ENCODE data around the gene MACIR.
"Not testable (repeated sequence)": the region's sequence is repeated elsewhere in the genome, so short reads cannot be mapped to it uniquely, and the experiment has no call there.

The MACIR gene, protein sequence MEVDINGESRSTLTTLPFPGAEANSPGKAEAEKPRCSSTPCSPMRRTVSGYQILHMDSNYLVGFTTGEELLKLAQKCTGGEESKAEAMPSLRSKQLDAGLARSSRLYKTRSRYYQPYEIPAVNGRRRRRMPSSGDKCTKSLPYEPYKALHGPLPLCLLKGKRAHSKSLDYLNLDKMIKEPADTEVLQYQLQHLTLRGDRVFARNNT

DNA sequence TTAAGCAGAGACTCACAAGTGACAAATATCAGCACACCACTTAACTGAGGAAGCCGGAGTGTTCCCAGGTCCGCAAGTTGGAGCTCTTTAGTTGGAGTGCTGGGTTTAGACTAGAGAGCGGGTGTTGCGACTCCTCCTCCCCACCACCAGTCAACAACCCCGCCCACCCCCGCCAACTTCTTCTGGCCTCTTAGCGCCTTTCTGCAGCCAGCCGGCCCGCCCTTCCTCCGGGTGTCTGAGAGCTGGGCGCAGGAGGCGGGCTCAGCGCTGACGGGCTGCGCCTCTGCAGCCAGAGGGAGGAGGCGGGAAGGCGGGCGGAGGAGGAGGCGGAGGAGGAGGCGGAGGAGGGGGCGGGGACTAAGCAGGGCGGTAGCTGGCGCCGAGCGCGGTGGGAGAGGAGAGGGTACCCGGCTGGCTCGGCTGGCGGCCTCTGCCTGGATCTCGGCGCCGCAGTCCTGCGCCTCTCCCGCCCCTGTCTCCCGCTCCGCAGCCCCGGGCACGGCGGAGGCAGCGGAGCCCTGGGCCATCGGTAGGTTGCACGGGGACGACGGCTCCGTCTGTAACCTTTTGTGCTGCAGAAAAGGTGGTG lies at the start of gene MACIR:
Gene MACIR, plus strand, starts transcription at position 396 of the 589 bp plus-strand sequence. CDS start 17,157 bp downstream, outside the sequence.
- DNase-seq: peak; percentile 75

DNA sequence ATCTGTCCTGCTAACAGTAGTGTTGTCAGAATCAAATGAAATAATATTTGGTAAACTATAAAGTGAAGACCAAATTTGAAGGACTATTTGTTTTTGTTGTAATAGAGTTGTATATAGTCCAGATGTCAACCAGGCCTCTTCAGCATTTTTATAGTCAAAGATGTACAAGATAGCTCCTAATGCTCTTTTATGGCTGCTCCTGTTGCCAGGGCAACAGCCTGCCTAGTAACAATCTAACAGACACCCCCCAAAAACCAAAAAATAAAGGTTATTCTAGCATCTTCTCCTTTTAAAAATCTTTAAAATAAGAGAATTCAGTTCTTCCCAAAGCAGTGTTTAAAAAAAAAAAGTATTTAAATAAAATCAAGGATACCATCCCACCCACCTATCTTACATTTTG lies 49.5 kb upstream of the MACIR start:
- DNase-seq: no peak

DNA sequence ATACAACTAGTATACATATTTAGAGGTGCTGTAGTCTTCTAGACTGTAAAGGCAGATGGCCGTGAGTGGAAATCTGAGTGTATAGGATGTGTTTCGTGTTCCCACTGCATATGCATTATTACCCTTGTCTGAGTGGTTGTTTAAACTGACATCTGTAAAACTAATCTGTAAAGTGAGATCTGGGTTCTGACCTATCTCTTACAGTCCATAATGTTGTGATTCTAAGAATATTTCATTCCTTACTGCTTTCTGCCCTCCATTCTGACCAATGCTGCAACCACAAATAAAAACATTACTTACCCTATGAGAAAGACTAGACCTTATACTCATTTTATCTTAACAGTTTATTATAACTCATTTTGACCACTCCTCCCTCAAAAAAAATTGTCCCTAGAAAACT lies 47.6 kb upstream of the MACIR start:
- no peak for DNase-seq

DNA sequence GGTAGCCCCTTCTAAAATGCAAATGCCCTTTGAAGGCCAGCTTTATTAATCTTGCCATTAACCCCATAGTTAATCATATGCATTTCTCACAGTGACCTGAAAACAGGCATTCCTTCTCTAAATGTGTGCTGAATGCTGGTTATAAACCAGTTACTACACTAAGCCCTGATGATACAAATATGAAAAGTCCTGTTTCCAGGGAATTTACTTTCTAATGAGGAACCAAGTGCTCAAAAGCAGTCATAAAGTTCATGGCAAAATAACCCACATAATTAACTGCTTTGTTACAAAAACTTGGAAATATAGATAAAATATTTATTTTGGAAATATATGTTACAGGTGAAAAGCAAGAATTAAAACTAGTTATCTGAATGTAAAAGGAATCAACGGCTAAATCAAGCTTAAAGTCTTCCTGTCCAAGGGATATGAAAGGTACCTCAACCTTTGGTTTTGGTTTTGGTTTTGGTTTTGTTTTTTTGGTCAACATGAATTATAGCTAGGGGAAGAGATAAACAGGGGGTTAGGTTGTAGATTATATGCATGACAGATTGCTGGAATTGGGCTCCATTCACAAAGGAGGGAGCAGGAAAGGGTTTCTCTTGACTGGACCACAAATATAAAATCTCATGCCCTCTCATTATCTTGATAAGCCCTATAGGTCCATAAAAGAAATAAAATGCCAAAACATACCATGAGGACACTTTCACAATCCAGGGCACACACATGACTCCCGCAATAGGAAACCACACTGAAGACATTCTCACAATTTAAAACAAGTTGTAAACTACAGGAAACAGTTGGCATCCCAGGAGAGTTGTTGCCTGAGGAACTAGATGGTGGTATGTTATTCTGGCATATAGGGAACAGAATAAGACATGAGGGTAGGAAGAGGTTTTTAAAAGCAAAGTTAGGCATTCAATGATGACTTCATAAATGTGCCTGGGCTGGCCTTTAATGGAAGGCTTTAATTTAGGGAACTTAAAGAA lies 46.7 kb upstream of the MACIR start:
- no peak for DNase-seq

DNA sequence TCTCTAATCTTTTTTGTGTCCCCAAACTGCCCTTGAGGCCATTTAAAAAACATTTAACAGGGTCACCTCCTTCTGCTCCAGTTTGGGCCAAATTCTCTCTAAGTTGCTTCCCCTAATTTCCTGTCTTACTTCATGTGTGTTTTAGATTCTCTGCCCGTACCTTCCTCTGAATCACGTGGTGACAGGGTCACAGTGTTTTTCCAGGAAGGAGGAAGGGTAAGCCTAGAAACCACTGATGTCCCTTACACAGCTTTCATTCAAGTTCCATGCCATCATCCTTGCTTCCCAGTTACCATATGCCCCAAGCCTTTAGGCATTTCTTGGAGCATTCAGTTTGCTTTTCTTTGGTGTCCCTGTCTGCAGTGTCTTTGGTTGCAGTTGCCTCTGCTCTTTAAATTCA lies 42.4 kb upstream of the MACIR start:
- no peak for DNase-seq

DNA sequence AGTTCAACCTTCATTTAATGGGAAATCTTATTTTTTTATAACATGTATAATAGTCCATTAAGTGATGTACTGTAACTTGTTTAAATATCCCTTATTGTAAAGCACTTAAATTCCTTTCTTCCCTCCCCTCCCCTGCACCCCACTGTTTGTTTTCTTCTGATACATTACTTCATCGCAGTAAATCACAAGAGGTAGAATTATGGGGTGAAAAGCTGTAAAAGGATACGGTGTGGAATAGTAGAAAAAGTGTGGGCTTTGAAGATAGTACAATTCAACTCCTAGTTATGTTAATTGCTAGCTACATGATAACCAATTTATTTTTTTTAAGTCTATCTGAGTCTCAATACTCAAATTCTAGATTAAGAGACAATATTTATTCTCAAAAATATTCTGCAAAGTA lies 41.9 kb upstream of the MACIR start:
- no peak for DNase-seq

DNA sequence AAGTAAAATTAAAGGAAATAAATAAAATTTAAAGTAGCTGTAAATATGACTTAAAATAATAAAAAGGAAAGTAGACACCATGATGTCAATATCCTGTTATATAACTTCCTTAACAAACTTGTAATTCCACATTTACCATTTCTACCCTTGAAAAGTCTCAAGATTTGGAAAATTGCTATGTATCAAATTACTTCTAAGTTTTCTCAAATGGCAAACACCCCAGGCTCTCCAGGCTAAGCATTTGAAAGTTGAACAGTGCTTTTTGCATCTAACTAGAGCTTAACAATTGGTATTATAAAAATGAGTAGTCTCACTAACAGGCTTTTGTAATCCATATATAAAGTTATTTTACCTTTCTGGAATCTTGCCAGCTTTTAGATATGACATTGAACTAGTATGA lies 41.5 kb upstream of the MACIR start:
- DNase-seq: no peak

DNA sequence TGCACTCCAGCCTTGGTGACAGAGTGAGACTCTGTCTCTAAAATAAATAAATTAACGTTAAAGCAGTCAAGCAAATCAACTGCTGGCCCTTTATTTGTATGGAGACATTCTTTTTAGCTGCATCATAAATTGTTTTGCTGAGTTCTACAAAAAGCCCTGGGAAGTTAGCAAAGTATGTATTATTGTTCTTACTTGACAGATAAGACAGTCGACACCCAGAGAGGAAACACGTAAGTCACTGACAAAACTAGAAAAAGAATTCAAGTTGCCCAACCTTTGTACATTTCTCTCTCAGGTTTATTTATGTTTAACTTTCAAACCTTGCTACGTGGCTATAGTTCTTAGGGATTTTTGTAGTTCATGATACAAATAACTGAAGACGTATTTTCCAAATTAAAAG lies 40.4 kb upstream of the MACIR start:
- DNase-seq: no peak

DNA sequence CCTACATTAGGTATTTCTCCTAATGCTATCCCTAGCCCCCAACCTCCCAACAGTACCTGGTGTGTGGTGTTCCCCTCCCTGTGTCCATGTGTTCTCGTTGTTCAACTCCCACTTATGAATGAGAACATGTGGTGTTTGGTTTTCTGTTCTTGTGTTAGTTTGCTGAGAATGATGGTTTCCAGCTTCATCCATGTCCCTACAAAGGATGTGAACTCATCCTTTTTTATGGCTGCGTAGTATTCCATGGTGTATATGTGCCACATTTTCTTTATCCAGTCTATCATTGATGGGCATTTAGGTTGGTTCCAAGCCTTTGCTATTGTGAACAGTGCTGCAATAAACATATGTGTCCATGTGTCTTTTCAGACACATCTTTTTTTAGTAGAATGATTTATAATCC lies 39.5 kb upstream of the MACIR start:
- not testable (repeated sequence) for DNase-seq

DNA sequence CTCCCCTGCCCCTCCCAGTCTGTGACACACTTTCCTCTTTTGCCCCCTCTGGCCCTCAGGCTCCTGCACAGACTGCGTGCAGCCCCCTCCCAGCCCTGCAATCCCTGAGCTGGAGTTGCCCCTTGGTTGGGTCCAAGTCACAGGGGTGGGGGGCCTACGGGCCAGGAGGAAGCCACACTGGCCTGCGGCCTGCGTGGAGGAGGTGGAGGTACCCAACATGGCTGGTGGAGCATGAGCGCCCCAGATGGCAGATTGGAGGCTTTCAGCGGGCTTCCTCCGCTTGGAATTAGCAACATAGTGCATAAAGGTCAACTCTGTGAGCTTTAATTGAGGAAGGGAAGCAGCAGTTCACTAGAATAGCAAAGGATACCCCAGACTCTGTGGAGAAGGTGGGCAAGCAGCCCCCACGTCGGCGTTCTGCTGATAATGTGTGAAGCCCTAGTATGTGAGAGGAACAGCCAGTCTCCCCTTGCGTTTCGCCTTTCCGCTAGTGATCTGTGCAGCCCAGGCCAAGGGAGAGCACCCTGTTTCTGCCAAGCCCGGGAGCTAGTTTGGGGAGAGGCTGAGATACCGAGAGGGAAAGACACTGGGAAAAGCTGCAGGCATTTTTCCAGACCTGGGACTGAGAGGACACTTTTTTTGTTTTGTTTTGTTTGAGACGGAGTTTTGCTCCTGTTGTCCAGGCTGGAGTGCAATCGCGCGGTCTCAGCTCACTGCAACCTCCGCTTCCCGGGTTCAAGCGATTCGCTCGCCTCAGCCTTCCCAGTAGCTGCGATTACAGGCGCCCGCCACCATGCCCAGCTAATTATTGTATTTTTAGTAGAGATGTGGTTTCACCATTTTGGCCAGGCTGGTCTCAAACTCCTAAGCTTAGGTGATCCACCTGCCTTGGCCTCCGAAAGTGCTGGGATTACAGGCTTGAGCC lies 35.3 kb upstream of the MACIR start:
- no peak for DNase-seq

DNA sequence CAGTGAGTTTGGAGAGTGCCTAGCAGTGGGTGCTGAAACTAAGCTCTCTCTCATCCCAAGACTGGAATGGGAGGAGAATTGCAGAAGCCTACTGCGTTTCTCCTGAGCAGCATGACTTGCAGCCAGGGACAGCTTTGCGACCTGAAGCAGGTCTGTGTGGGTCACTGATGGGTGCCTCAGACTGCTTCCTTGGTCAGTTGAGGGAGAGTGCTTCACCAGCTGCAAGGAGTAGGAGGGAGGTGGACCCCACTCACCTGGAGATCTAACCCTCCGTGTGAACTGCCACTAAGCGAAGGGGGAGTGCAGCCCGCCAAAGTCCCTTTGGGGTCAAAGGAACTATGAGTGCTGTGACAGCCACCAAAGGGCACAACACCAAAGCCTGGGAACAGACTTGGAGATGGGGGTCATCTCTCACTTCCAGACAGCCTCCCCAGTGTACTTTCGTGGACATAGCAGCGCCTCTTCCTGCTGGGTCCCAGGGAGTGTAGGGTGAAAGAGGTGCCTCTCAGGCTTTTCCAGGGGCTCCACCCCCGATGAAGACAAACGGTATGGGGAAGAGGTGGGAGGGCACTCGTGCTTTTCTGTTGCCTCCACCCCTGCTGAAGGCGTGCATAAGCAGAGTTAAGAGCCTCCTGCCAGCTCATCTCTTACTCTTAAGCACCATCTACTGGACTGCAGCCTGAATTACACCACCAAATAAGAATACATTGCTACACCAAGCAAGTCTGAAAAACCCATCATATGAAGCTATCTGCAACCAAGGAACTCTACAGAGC lies 34.3 kb upstream of the MACIR start:
- DNase-seq: no peak

DNA sequence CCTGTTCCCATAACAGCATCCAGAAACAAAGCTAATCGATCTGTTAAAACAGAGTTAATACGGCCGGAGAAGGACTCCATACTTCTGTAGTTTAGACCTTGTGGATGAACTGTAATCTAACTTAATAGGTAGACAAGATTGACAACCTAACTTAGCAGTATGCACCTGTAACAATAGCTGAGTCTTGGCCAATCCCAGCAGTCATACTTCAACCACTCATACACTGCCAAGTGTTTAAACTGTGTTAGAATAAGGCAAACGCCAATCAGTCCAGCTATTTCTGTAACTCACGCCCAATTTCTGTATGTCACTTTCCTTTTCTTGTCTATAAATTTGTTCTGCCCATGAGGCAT lies 33.7 kb upstream of the MACIR start:
- DNase-seq: no peak

DNA sequence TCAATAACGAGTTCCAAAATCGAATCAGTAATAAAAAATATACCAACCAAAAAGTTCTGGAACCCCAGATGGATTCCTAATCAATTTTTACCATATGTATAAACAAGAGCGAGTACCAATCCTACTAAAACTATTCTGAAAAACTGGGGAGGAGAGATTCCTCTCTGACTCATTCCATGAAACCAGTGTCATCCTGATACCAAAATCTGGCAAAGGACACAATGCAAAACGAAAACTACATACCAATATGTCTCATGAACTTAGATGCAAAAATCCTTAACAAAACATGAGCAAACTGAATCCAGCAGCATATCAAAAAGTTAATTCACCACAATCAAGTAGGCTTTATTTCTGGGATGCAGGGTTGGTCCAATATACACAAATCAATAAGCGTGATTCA lies 30.5 kb upstream of the MACIR start:
- no peak for DNase-seq

DNA sequence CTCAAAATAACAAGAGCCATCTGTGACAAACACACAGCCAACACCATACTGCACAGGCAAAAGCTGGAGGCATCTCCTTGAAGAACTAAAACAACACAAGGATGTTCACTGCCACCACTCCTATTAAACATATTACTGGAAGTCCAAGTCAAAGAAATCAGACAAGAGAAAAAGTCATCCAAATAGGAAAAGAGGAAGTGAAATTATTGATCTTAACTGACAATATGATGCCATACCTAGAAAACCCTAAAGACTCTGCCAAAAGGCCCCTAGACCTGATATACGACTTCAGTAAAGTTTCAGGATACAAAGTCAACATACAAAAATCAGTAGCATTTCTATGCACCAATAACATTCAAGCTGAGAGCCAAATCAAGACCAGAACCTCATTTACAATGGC lies 30.0 kb upstream of the MACIR start:
- no peak for DNase-seq

DNA sequence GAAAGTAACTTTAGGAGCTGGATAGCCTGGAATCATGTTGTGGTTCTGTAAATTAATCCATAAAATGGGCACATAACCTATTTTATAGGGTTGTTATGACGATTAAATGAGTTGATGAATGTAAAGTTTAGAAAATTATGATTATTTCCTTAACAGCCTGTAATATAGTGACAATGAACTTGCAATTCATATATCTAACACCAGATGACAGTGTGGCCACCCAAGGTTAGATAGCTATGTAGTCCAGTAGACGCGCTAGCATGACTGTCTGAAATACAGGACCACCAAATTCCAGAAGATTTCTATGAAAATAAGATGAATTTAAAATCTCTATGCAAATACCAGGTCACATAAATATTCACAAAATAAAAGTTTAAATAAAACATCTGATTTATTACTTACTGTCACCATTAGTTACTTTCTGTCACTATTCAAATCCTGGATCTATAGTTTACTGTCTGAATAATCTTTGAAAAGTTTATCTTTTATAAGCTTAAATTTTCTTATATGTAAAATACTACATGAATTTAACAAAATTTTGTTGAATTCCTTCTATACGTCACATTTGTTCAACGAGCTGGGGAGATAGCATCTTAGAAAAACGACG lies 26.1 kb upstream of the MACIR start:
- no peak for DNase-seq

DNA sequence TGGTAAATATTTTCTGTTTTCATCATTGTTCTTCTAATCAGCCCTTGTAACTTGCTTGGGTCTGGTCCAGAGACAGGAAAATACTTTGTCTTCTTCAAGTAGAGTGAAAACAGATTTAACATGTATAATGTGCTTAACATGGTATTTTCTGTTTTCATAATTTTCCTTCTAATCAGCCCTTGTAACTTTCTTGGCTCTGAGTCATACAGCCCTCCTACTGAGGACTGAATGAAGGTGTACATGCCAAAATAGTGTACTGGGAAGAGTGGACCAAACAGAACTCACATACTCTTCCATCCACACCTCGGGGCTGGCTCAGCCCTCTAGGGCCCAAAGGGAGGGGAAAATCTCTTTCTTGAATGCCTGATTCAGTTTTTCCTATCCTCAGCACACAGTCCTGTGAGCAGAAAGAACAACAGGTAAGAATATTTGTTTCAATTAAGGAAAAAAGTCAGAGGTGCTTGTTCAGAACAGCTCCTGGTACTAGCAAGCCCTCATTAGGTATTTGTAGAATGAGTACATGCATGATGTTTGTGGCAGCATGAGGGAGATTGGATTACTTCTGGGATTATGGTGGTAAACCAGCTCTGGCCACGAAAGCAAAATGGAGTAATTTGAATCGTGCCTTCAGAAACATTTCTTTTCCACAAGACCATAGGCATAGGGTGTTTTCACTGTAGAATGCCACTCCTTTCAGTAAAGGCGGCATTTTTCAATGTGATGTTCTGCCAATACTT lies 24.2 kb upstream of the MACIR start:
- no peak for DNase-seq

DNA sequence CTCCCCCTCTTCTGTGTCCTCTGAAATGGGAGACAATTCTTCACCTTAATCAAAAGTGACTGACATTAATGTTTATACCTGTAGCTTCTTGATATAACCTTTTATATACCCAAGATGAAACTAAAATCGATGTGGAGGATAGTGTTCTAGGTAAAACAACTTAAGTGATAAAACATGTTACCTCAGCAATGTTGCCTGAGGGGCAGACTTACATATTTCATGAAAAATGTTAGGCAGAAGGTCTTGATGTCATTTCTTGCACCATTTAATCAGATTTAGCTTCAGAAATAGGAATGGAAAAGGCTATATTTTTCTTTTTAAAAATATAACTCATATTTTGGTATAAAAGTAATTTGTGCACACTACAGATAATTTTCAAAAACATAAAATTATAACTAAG lies 22.7 kb upstream of the MACIR start:
- no peak for DNase-seq

DNA sequence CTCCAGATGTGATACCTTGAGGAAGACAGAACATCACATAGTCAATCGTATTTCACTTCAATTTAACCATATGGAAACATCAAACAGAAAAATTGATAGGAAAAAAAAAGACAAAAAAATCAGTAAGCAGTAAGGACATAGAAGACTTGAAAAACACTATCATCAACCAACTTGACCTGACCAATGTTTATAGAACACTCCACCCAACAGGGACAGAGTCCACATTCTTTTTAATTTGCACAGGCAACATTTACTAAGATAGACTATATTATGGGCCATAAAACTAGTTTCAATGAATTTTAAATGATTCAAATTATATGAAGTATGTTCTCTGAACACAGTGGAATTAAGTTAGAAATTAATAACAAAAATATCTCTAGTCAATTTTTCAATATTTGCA lies 20.8 kb upstream of the MACIR start:
- no peak for DNase-seq

DNA sequence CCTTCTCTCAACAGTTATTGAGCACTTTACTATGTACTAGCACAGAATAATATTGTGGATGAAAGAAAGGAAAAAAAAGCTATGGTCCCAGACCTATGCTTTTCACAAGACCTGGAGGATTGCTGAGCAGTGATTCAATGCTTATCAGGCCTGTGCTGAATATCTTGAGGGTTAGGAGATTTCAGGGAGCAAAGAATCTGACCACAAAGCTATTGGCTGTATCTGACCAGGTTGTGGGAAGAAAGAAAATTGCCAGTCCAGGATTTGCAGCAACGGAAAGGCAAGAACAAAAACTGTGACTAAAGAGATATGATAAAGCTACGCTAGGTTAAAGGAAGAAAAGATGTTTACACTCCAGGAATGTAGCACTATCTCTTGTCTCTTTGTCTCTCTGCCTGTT lies 14.9 kb upstream of the MACIR start:
- no peak for DNase-seq

DNA sequence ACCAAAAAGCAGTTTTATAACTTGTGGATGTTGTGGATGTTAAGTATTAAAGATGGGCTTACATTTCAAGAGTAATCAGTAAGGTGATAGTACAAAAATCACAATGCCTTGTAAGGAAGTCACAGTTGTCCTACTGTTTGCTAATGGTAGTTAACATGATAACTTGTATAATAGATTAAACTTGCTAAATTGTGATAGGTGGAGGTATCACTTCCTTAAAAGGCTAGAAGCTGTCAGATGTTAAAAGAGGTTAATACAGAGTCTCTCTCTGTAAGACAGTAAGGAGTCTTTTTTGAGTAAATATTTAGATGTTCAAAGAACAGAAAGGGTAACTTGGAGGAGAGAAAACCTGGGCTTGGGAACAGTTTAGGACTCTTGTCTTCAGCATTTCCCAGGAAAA lies 14.2 kb upstream of the MACIR start:
- DNase-seq: no peak

DNA sequence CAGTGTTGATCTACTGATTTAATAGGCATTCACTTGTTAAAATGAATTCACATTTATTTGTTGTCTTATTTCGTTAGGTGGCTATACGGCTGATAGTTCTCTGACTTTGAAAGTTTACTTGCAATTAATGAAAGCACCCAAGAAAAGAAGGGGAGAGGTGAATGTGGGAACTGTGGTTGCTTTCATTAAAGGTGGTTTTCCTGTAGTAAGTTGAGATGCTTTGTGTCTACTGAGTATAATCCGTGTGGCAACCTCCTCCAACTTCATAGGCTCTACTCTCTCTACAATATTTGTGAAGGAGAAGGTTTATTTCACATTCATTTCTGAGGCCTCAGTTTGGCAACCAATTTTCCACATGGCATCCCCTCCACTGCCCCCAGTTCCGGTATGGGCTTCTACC lies 12.8 kb upstream of the MACIR start:
- DNase-seq: no peak

All from DMS79 treated with DMSO at 0.1 percent for 48 hours (cell line).